Lower leg skin (tissue), 3 donors: Measurements from ENCODE around the gene SYCE3.

Experiments used
- POLR2A ChIP-seq, 2 donors: fragments of 450-650 bp; IDR thresholded peaks; one replicate each; pipeline ENCODE4 v1.6.1; 2016 to 2017; ENCODE audit warnings: antibody characterized with exemption in 2 of 2, mild to moderate bottlenecking in 1 of 2, moderate library complexity in 1 of 2
- TF ChIP-seq, protein P1 (sequence below), 3 donors: fragments of 450-650 bp; IDR thresholded peaks; one replicate each; pipeline ENCODE4 v1.5.1; 2016; ENCODE audit warnings: antibody characterized with exemption in 3 of 3, mild to moderate bottlenecking in 3 of 3, moderate library complexity in 2 of 3

DNA sequence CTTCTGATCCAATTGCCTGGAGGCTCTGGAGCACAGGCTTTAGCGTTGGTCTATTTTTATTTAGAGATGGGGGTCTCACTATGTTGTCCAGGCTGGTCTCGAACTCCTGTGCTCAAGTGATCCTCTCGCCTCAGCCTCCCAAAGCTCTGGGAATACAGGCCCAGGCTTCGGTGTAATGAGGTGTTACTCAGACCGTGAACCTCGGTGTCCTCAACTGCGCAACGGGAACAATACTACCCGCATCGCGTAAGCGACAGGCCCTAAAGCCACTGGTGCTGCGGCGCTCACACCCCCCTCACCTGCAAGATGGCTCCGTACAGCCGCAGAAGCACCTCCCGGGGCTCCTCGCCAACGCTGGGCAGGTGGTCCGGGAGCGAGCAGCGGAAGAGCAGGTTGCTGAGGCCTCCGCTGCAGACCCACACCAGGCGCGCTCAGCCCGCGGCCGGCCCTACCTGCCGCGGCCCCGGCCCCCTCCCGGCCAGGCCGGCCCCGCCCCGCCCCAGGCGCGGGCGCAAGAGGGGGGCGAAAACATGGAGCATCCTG lies 19.3 kb upstream of the SYCE3 start:
- TF ChIP-seq, protein P1, sequence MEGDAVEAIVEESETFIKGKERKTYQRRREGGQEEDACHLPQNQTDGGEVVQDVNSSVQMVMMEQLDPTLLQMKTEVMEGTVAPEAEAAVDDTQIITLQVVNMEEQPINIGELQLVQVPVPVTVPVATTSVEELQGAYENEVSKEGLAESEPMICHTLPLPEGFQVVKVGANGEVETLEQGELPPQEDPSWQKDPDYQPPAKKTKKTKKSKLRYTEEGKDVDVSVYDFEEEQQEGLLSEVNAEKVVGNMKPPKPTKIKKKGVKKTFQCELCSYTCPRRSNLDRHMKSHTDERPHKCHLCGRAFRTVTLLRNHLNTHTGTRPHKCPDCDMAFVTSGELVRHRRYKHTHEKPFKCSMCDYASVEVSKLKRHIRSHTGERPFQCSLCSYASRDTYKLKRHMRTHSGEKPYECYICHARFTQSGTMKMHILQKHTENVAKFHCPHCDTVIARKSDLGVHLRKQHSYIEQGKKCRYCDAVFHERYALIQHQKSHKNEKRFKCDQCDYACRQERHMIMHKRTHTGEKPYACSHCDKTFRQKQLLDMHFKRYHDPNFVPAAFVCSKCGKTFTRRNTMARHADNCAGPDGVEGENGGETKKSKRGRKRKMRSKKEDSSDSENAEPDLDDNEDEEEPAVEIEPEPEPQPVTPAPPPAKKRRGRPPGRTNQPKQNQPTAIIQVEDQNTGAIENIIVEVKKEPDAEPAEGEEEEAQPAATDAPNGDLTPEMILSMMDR (IDR thresholded peaks at IDR 0.05): no peak
- TF ChIP-seq POLR2A (IDR thresholded peaks at IDR 0.05): no peak
